Activated T-helper 9 cell treated with anti-CD3 and anti-CD28 coated beads, Interleukin-2, amount 50 U/mL, for 16 hours (primary cell): Measurements from ENCODE around the gene NOS1AP.

ENCODE experiments used
- DNase-seq: peaks from one replicate; pipeline ENCODE4 v3.0.0-alpha.2; 2020; ENCODE audit warnings: low read depth

Gene NOS1AP

DNA sequence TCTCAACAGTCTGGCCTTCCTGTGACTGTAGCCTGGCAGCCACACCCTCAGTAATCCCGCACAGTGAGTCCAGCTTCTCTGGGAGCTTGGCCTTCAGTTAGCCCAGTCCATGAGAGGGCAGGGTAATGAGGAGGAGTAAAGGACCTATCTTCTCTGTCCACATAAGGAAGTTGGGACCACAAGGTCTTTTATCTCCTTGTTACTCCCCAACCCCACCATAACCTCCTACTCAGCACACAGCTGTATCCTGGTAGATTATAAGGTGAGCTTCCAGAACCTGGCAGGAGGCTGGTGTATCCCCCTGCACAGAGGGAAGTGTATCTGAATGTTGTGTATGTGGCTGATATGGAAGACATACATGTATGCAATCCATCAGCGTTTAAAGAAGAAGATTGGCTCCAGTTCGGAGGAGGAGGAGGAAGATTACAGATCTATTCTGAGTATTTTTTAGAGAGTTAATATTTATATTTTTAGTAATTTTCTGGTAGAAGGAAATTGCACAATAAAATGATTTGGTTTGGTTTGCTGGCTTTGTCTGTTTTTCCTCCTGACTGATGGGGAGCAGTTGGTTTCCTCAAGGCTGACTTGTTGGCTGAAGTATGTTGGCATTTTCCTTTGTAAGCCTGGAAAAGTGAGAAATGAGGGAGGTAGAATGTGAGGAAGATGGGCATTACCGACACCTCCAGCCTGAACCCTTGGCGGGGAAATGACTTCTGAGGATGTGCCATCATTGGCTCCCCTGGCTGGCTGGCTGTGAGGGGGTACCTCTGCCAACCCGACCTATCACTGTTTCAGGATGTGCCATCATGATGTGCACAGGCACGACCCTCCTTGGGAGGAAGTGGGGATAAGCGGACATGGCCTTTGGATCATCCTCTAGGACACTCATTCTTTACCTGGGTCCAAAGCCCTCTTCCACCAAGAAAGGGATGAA, 317.1 kb downstream of the NOS1AP start:
- no peak for DNase-seq

DNA sequence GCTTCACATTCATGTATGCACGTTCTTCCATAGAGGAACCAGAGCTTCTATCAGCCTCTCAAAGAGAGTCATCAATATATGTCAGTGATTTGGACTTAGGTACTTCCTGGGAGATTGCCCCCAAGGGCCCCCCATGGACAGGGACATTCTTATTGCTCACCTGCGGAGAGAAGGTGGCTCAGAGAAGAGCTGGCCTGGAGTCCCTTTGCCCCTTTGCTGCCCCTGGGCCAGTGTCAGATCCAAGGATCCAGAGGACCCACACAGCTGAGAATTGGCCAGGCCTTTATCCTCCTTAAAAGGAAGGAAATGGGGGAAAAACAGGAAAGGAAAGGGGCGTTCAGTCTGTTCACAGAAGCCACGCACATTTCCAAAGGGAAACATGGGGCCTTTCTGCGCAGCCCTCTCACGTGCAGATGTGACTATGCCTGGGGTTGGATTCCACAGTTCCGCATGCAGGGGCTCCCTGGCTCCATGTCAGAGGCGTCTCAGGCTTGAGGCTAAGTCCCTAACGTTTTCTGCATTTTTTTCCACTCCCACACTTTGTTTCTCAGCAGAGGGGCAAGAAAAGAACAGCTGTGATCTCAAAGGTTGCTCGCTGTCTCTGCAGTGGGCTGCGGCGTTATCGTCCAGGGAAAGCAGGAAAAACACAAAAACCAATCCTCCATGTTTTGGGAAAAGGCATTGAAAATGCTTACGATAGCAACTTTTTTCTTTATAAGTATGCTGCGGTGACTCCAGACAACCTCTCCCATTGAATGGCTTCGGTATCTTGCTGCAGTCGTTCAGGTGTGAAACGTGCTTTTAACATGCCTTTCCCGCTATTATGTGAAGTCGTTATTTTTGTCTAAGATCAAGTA, 318.0 kb downstream of the NOS1AP start:
- no peak for DNase-seq

DNA sequence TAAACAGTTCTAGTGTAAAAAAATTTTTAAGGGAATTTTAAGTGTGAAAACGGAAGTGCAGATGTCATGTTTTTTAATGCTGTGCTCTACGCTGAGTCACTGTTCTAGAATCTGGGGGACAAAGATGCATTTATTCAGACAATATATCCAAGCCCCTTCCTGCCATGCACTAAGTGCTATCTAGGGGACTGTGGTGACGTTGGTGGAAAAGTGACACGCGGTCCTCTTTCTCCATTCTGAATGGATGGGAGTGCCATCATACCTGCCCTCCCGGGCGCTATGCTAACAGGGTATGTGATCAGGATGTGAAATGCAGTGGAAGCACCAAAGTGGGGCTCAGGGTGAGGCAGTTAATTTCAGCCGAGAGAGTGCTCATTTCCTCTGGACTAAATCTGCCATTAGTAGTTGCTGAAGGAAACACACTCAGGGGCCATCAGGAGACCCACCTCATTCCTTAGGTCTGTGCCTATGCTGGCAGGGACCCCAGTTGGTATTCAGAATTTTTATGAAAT, 318.6 kb downstream of the NOS1AP start:
- DNase-seq: no peak

DNA sequence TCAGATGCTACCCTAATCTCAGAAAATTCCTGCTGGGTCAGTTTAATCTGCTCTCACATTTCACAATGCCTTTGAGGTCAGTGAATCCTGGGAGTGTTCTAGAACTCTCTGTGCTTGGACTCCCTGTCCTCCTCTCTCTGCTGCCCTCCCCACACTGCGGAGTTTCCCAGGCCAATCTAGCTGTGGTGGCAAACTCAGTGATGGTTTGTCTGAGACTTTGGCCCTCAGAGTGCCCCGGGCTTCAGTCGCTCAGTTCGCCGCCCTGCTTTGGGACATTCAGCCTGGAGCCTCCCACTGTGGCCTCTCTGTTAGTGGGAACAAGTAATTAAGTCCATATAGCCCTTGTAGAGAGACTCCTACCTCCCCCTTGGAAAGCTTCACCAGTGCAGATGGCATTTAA, 319.1 kb downstream of the NOS1AP start:
- DNase-seq: no peak

DNA sequence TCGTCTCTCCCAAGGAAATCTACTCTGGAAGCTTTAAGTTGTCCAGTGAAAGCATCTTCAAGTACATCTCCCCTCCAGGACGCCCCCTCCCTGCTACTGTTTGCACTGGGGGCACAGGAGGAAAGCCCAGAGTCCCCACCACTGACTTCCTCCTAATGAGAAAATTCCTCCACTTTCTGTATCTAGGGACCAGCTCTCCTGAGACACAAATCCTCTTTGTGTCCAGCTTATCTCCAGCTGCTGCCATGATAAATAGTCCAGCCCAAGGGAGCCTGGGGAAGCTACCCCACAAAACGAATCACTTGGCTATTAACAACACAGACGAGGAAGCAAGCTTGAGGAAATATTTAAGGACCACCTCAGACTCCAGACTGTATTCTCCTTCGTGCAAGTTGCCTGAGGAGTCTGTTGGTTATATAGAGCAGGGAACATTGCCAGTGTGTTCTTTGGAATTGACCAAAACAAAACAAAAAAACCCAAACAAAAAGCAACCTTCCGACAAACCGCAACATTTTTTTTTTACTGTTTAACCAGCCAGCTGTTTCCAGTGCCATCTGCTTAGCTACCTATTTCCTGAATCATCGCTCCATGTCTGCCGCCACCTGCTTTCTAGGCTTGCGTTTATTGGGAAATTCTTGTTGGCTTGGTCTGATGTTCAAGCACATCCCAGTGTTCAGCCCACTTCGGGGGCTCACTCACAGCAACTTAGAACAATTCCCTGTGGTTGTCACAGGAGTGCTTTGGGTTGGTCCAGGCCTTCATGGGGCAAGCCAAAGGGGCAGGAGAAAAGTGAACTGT, 319.7 kb downstream of the NOS1AP start:
- DNase-seq: no peak

DNA sequence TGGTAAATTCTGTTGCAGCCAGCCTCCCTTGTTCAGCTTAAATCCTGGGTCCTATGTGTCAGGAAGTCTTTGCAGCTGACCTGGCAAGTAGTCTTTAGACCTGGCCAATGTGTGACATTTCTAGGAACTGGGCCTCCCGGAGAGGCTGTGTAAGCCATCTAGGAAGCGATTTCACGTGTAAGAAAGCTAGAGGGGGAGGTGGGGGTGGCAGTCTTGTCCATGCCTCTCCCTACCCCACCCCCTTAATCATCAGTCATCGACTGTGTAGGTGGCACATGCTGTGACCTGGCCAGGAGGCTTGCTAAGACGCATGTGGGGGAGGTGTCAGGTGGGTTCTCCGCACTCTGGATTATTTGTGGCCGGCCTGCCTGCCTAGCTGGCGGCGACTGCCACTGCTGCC, 320.5 kb downstream of the NOS1AP start:
- DNase-seq: no peak

DNA sequence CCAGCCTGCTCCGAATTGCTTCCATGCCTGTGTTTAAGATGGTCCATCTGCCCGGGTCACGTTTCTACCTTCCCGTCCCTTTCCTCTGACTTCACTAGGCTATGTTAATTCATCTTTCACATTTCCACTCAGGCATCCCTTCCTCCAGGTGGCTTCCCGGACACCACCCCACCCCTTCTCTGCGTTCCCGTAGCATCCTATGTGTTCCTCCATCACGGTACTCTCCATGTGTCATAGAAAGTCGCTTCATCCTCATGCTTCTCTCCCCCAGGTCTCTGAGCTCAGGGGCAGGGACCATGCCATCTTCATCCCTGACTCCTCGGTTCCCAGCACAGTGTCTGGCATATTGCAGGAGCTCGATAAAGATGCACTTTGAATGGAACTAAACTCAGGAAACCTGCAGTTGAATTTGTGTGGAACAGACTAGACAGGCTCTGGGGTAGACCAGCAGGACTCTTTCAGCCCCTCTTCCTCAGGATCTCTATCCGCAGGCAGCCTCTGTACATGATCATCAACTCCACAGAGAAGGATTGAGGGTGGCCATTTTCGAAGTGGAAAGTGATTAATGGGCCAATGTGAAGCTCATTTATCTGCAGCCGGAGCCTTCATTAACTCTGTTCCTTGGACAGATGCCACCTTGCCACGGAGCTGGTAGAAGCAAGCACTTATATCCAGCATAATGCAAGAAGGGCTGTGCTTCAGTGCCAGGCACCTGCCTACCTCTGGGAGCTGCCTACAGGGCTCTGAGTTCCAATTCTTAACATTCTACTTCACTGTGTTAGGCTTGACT, 321.1 kb downstream of the NOS1AP start:
- DNase-seq: no peak

DNA sequence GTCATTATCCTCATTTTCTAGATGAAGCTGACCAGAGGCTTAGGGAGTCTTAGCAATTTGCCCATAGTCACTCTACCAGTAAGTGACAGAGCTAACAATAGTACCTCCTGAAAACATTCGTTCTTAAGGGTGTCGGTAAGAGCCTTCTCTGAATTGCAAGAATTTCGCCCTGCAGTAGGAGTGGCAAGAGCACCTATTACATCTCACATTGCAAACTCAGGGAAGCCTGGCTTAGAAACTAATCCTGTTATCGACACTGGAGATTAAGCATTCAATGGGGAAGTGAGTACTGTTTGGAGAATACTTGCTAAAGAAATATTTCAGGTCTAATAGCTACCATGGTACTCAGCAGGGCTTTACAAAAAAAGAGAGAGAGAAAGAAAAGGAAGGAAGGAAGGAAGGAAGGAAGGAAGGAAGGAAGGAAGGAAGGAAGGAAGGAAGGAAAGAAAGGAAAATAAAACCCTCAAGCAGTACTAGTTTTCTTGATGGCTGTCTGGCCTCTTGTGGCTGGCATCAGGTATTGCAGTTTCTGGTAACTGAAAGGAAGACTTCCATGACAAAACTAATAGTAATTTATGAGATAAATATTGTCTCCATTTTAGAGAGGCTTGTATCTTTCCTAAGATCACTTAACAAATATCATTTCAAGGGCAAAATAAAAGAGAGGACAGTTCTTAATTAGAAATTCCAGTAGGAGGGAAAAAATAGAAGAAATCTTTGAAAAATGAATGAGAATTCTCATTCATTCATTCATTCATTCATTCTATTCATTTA, 322.5 kb downstream of the NOS1AP start:
- no peak for DNase-seq

DNA sequence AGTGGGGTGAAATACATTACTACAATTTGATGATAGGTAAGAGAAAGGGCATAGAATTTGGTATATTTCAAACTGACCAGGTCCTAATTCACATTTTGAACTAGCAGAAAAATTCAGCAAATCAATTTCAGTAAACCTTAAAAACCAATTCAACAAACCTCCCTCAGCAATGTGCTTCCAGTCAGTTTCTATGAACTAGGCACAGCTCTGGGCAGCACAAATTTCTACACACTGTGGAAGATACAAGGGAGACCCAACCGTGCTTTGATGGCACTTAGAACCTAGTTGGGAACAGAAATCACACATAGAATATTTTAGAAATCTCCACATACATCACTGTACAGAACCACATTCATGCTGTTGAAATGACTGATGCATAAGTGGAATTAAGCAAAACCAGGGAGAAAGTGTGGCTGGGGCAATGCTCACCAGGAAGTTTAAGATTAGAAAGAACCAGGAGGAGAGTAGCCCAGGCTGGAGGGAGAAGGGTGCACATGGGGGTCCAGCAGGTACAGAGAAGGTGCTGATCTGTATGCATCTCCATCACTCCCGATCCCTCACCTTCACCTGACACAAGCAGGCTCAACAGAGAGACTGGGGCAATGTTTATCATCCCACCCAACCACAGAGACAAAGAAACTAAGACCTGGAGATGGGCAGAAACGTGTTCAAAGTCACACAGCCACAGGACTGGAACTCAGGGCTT, 326.9 kb downstream of the NOS1AP start:
- no peak for DNase-seq

DNA sequence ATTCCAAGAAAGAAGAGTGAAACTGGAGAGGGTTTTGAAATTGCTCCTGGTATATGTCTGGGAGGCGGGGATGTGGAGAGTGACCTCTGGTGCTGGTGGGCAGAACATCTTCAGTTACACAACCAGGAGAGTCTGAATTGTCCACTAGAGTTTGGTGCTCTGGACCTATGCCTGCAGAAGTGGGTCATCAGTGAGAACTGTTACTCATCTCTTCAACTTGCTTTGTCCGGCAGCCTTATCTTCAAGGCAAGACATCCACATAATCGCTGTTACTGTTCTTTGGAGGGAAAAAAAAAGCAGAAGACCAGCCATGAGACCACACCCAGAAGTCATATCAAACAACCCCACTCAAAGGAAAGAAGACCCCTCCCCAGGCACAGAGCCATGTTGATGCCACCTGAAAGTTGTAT, 327.6 kb downstream of the NOS1AP start:
- DNase-seq: no peak

DNA sequence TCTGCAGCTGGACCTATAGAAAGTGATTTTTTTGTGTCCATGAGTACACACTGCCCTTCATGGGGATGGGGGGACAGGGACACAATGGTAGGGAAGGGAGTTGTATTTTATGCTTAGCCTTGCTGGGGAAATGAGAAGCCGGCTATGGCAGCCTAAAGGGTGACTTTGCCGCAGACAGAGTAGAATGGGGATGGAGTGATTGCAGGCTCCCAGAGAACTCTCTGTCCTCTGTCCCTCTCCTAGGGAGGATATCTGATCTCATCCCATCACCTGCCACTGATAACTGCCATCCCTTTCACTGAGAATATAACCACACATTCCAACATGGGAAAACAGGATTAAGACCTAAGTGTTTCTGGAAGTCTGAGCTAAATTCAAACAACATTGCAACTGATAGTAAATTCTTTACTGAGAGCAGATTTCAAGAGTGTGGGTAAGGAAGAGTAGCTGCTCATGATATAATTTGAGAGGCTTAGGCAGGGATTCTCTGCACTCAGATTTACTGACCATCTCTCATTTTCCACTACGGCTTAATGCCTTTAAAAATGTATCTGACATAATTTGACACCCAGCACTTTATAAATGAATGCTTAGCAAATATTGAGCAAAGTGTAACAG, 328.6 kb downstream of the NOS1AP start:
- no peak for DNase-seq

DNA sequence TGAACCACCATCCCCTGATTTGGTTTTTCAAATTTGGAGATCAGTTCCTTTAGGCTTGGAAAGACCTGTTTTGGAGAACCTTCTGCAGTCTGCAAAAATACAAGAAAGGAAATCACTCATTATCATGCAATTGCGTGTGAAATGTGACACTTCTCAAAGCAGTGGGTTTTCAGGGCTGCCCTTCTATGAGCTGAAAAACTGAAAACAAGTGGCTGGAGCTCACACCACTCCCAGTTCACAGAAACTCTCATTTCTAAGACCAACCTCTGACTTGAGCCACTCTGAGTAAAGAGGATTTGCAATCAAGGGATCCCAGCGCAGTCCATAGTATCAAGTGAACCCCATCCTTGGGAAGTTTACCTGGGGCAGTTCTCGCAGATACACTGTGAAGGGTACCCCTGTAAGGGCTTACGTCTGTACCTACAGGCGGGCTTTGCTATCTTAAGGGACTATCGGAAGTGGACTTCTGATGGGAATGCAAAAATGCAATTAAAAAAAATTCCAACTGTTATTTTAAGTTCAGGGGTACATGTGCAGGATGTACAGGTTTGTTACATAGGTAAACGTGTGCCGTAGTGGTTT, 329.6 kb downstream of the NOS1AP start:
- DNase-seq: no peak

DNA sequence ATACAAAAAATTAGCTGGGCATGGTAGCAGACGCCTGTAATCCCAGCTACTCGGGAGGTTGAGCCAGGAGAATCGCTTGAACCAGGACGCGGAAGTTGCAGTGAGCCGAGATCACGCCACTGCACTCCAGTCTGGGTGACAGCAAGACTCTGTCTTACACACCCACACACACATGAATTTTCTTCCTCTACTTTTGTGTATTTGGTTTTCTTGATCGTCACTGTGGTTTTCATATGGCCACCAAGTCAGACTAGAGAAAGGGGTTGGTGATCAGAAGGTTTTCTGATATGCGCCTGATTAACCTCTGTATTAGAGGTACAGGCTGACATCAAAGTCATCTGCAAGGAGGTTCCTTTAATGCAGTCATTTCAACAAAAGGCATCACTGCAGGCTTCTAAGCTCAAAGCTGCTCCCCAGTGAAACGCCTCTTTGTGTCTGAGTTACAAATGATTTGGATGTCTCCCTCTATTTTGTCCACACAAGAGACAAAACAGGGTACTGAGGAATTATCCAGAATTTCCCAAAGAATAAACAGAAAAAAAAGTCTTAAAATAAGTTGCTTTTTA, 331.4 kb downstream of the NOS1AP start:
- DNase-seq: no peak

DNA sequence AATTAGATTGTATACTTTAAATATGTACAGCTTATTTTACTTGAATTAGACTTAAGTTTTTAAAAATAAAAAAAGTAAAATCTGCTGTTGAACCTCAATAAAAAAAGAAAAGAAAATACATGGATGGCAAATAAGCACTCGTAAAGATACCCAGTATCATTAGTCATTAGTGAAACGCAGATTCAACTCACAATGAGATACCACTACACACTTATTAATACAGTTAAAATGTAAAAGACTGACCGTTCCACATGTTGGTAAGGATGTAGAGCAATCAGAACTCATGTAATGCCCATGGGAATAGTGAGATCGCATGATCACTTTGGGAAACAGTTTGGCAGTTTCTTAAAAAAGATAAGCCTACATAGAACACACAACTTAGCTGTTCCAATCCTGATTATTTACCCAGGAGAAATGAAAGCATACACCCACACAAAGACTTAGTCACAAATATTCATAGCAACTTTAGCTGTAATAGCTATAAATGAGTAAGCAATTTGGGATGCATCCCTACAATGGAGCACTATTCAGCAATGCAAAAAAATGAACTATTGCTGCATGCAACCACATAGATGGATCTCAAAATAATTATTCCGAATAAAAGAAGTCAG, 335.2 kb downstream of the NOS1AP start:
- no peak for DNase-seq

DNA sequence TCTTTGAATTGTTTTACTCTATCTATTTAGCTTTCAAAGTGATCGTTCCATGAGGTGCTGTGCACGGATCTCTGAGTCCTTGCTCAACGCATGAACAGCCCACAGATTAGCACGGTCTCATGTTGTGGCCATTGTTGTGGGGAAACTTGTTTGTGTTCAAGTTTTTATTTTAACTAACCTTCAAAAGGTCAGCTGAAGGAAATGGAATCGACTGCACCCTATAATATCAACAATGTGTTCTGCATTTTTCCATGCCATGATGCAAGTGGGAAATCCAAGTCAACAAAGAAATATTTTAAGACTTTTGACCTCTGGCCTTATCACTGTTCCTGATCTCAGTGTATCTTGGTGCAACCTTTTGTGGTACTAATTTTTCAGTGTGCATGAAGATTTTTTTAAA, 336.3 kb downstream of the NOS1AP start:
- DNase-seq: no peak

DNA sequence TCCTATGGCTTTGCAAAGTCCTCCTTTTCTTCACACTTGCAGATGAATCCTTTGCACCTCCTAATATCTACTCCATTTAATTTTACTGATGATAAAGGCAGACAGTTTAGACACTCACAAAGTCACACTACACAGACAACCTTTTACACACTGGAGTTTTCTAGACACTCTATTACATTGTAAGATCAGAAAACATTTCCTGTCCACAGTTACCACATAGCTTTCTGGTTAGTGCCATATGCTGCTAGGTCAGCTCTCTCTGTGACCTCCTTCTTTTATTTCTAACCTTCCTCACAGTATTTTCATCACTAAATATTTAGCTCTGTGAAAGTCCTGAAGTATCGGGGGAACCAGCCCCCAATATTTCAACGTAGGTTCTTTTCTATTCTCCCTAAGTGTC, 337.3 kb downstream of the NOS1AP start:
- no peak for DNase-seq

DNA sequence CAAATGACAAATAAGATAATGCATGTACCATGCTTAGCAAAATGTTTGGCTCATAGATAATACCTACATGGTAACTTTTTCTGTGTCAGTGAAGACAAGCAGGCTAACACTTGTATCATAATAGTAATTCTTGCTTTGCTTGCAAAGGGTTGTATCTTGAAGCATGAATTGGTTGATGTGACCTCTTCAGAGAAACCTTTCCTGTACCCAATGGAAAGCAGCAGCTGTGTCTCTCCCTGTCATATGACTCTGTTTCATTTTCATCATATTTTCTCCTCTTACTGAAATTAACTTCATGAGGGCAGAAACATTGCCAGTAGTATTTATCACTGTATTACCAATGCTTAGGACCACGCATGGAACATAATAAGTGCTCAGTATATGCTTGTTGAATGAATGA, 338.0 kb downstream of the NOS1AP start:
- DNase-seq: no peak

DNA sequence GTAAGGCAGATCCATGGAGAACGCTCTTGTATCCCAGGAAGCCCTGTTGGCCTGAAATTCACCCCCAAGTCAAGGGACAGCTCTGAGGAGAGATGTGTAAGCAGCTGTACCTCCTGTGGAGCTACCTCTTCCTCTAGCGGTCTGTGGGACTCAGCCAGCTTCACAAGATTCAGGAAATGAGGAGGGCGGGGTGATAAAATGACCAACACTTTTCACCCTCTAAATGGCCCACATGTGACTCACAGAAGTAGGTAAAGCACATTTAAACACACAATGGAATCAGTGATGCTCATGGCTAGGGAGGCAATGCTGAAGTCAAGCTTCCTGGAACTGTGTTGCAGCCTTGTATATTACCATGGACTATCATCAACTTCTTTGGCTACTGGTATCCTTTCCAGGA, 342.5 kb downstream of the NOS1AP start, which contains the start of gene SH2D1B:
Gene SH2D1B (minus strand): TSS at position 135 of the 400 bp plus-strand sequence. CDS start 120 bp downstream, at position 15.
- DNase-seq: no peak
